K562 (cell line): Measurements from ENCODE around the gene CD46. TPM values are rescaled to one million over a fixed set of nuclear protein-coding genes. Genes with fewer than 3 reads are reported as not detected.

ENCODE experiments used
- ATAC-seq: fragments of 200-7000 bp; cut with Tn5 transposase; 3 replicates; pipeline ENCODE4 v1.9.1; 2020; ENCODE audit warnings: moderate library complexity
- BruUV-seq: library from RNA; stranded (reverse); fragments of 400-500 nt; replicated peaks from 2 replicates; lab custom pipeline; 2021; lab: Mats Ljungman, UMichigan
- CTCF ChIA-PET: fragments of 300-600 bp; formaldehyde crosslinking; extraction: SDS; loops from one replicate; lab custom pipeline; 2021; ENCODE audit warnings: low intra/inter-chr PET ratio; lab: Yijun Ruan, JAX
- POLR2A ChIA-PET: fragments of 300-600, 350-650 bp; sonication (Branson Sonifier 250); formaldehyde crosslinking; extraction: SDS; loops from one replicate; lab custom pipeline; 2021; ENCODE audit warnings: antibody characterized with exemption, inconsistent platforms; lab: Yijun Ruan, JAX
- DNase-seq, 4 experiments: peaks; one replicate each; pipeline versions ENCODE4 v3.0.0 to v3.0.0-alpha.2; 2011 to 2018; ENCODE audit warnings: low spot score in 3 of 4, mixed read lengths in 3 of 4; ENCODE audit errors: extremely low read depth in 1 of 4
- FAIRE-seq: peaks from 2 replicates; lab custom pipeline; 2011; peaks lifted over from hg19 to GRCh38; lab: Jason Lieb, UNC
- H2AFZ ChIP-seq: 2 replicates; pipeline ENCODE4 v1.6.0; 2011; ENCODE audit warnings: low read depth, low read length, control low read depth, inconsistent platforms
- H3K27ac ChIP-seq: fragments of 200-600 bp; 3 replicates; pipeline ENCODE4 v1.8.0; 2011; ENCODE audit warnings: low read depth, mild to moderate bottlenecking, control low read depth, inconsistent platforms, low read length, moderate library complexity, mixed read lengths; ENCODE audit errors: extremely low read depth
- H3K27me3 ChIP-seq, 2 experiments: fragments of 300-600 bp in 1 of 2; 2 replicates in 1 of 2; 3 replicates in 1 of 2; pipeline versions ENCODE4 v1.6.0 to v1.8.0; 2011; ENCODE audit warnings: inconsistent platforms in 2 of 2, low read length in 2 of 2, mild to moderate bottlenecking in 1 of 2, mixed read lengths in 1 of 2, moderate library complexity in 1 of 2; ENCODE audit not compliant: control insufficient read depth in 2 of 2, insufficient read depth in 2 of 2
- H3K36me3 ChIP-seq: fragments of 300-600 bp; 3 replicates; pipeline ENCODE4 v1.8.0; 2011; ENCODE audit warnings: mild to moderate bottlenecking, low read length, inconsistent platforms; ENCODE audit not compliant: control insufficient read depth, insufficient read depth
- H3K4me1 ChIP-seq, 2 experiments: fragments of 200-600 bp in 1 of 2; replicated peaks in 1 of 2; 2 replicates in 1 of 2; 3 replicates in 1 of 2; pipeline versions ENCODE4 v1.5.1 to v1.8.0; 2011; ENCODE audit warnings: inconsistent platforms in 2 of 2, low read length in 2 of 2, mild to moderate bottlenecking in 1 of 2, mixed read lengths in 1 of 2, moderate library complexity in 1 of 2; ENCODE audit not compliant: control insufficient read depth in 2 of 2, insufficient read depth in 2 of 2
- H3K4me2 ChIP-seq: 2 replicates; pipeline ENCODE4 v1.6.1; 2011; ENCODE audit warnings: low read length, control low read depth, inconsistent platforms, mixed read lengths; ENCODE audit not compliant: insufficient read depth
- H3K4me3 ChIP-seq: fragments of 200-600 bp; sonication (generic), shearing (Covaris generic); 2 replicates; pipeline ENCODE4 v1.5.1; 2016; ENCODE audit warnings: control low read depth, inconsistent platforms
- H3K79me2 ChIP-seq: fragments of 200-600 bp; 3 replicates; pipeline ENCODE4 v1.8.0; 2011; ENCODE audit warnings: low read length, inconsistent platforms; ENCODE audit not compliant: control insufficient read depth, insufficient read depth
- H3K9ac ChIP-seq, 2 experiments: 2 replicates each; pipeline versions ENCODE4 v1.6.0 to v1.6.1; 2011; ENCODE audit warnings: low read depth in 2 of 2, low read length in 2 of 2, control low read depth in 1 of 2, inconsistent platforms in 1 of 2, mild to moderate bottlenecking in 1 of 2, mixed read lengths in 1 of 2; ENCODE audit not compliant: insufficient read depth in 1 of 2
- H3K9me1 ChIP-seq: one replicate; pipeline ENCODE4 v1.6.0; 2011; ENCODE audit warnings: inconsistent platforms, mild to moderate bottlenecking, low read length, moderate library complexity; ENCODE audit not compliant: control insufficient read depth, insufficient read depth
- H3K9me3 ChIP-seq: replicated peaks from 2 replicates; pipeline ENCODE4 v1.5.1; 2011; ENCODE audit warnings: low read depth, low read length, inconsistent platforms; ENCODE audit not compliant: control insufficient read depth, insufficient read depth
- H4K20me1 ChIP-seq: replicated peaks from 2 replicates; pipeline ENCODE4 v1.6.1; 2011; ENCODE audit warnings: low read length, inconsistent platforms, mixed read lengths; ENCODE audit not compliant: control insufficient read depth, insufficient read depth
- CEBPG ChIP-seq, 3 experiments: fragments of 200-800 bp in 1 of 3; sonication (Bioruptor generic) in 1 of 3; sonication (generic) in 1 of 3; formaldehyde crosslinking in 1 of 3; IDR thresholded peaks in 2 of 3; conservative IDR thresholded peaks in 1 of 3; 2 replicates each; pipeline versions ENCODE4 v1.6.1 to v1.8.0; 2016 to 2022; ENCODE audit warnings: missing compliant biosample characterization in 2 of 3, missing genetic modification characterization in 2 of 3, mild to moderate bottlenecking in 1 of 3, missing genetic modification reagents in 1 of 3
- ERF ChIP-seq: fragments of 450-650 bp; formaldehyde crosslinking; IDR thresholded peaks from 2 replicates; pipeline ENCODE4 v1.4.0; 2020; ENCODE audit warnings: mild to moderate bottlenecking, mixed read lengths
- POLR2G ChIP-seq: fragments of 200-400 bp; formaldehyde crosslinking; IDR thresholded peaks from 2 replicates; pipeline ENCODE4 v1.6.1; 2017; ENCODE audit warnings: low read depth, mild to moderate bottlenecking, antibody characterized with exemption, low read length, moderate library complexity
- RUNX1 ChIP-seq: sonication (generic); IDR thresholded peaks from 2 replicates; pipeline ENCODE4 v1.6.1; 2016; ENCODE audit warnings: antibody characterized with exemption, low read depth
- TAL1 ChIP-seq: fragments of 450-650 bp; IDR thresholded peaks from 2 replicates; pipeline ENCODE4 v1.6.1; 2016; ENCODE audit warnings: mild to moderate bottlenecking
- WGBS: fragments of 100-300 bp; shearing (Covaris generic); methylation state at CpG from one replicate; pipeline ENCODE4 v1.1.6; 2016; ENCODE audit warnings: low coverage, mixed read lengths; ENCODE audit not compliant: insufficient coverage; ENCODE audit errors: missing lambda C conversion rate; 5-methylcytosine and 5-hydroxymethylcytosine counted together
- in situ Hi-C: fragments of 300-500 bp; cut with MboI; formaldehyde crosslinking; loops from 4 replicates; pipeline ENCODE4 v1.15.0; 2018; ENCODE audit warnings: inconsistent platforms, mixed read lengths
- intact Hi-C: fragments of 100-400 bp; cut with micrococcal nuclease; formaldehyde crosslinking; loops from 2 replicates; pipeline ENCODE4 v1.14.2; 2022
- polyA plus RNA-seq, 8 experiments: library from polyadenylated mRNA; depleted of rRNA in 4 of 8; stranded (reverse) in 5 of 8; unstranded in 3 of 8; fragments of >200 nt; fragmentation: Nextera tagmentation in 2 of 8; fragmentation: Illumina TruSeq in 1 of 8; extraction: Ambion mirVana in 2 of 8; extraction: Trizol in 1 of 8; gene quantifications; 2 replicates each; pipeline versions ENCODE4 v1.2.1 to v1.2.3, GENCODE V29; 2011 to 2014; ENCODE audit warnings: inconsistent platforms in 1 of 8, missing spikeins in 1 of 8
- total RNA-seq, 7 experiments: library from RNA; depleted of rRNA in 6 of 7; stranded (reverse); fragments of >200 nt in 6 of 7; fragmentation: Illumina TruSeq in 2 of 7; extraction: Trizol in 2 of 7; gene quantifications; 2 replicates each; pipeline versions ENCODE4 v1.2.1 to v1.2.3, GENCODE V29; 2011 to 2021; ENCODE audit warnings: low replicate concordance in 1 of 7
- TF ChIP-seq, protein P1 (sequence below): sonication (generic); formaldehyde crosslinking; IDR thresholded peaks from 2 replicates; pipeline ENCODE4 v1.8.1; 2023; ENCODE audit warnings: mild to moderate bottlenecking, missing genetic modification reagents, moderate library complexity

Gene CD46
- total and polyA plus RNA-seq, 9 of the 15 experiments (the other 6 are each of a cell fraction or from before 2014, with no cell fraction given) = 87.9 to 374 (median 156) TPM

DNA sequence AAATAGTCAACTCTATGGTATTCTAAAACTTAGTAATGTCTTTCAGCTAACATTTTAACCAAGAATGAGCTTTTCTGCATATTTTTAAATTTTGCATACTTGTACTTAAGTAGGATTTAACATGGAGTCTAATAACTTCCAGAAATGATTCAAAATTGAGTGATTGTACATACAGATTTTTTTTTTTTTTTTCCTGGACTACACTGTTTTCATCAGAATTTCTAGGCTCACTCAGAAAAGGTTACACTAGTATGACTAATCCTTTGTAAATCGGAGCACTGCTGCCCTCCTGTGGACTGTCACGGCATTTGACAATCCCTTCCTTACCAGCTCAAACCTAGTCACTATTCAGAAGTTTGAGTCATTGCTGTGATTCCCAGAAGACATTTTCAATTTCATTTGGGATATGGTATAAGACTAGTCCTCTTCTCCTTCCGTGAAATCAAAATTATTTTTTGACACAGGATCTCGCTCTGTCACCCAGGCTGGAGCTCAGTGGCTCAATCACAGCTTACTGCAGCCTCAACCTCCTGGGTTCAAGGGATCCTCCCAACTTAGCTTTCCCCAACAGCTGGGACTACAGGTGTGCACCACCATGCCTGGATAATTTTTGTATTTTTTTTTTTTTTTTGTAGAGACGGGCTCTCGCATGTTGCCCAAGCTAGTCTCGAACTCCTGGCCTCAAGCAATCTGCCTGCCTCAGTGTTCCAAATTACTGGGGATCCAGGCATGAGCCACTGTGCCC is 45.5 kb downstream of the CD46 start (continued):
- no peak for TF ChIP-seq CEBPG (CRISPR knock-in tag; IDR thresholded peaks at IDR 0.05)
- no peak for TF ChIP-seq CEBPG (tag; conservative IDR thresholded peaks at IDR 0.05 in 1 of 2, IDR thresholded peaks at IDR 0.05 in 1 of 2)
- no peak for TF ChIP-seq POLR2G
- TF ChIP-seq, protein P1, sequence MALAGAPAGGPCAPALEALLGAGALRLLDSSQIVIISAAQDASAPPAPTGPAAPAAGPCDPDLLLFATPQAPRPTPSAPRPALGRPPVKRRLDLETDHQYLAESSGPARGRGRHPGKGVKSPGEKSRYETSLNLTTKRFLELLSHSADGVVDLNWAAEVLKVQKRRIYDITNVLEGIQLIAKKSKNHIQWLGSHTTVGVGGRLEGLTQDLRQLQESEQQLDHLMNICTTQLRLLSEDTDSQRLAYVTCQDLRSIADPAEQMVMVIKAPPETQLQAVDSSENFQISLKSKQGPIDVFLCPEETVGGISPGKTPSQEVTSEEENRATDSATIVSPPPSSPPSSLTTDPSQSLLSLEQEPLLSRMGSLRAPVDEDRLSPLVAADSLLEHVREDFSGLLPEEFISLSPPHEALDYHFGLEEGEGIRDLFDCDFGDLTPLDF (CRISPR knock-in tag) = no peak
- no peak for TF ChIP-seq RUNX1

- H3K4me2 ChIP-seq = no peak overlapping the region
- no peaks in the 10 kb centered on the region for H4K20me1 ChIP-seq
- H3K4me3 ChIP-seq = no peak overlapping the region
- no peaks in the 10 kb centered on the region for H3K4me1 ChIP-seq
- ATAC-seq (no peak), DNase-seq (no peak), FAIRE-seq (no peak)
- BruUV-seq = no TSS peak
- 0 out of 2 replicates have a peak, but pooled peaks have one; percentile 9 for TF ChIP-seq ERF (CRISPR knock-in tag)
- no peak for TF ChIP-seq TAL1
- WGBS = 87% methylated on average over 6 of the region's 6 CpGs
- no peak overlapping the region for H3K9ac ChIP-seq
- in situ Hi-C loops (no loop called here), intact Hi-C loops (no loop called here)
- H3K36me3 ChIP-seq = peaks cover 41% of the 10 kb centered on the region
- ChIA-PET POLR2A (no interaction called here), CTCF (no interaction called here)
- no peak overlapping the region for H3K27ac ChIP-seq
- no peaks in the 10 kb centered on the region for H3K9me1 ChIP-seq
- no peaks in the 10 kb centered on the region for H3K27me3 ChIP-seq
- no peak overlapping the region for H2AFZ ChIP-seq
- H3K79me2 ChIP-seq = no peaks in the 10 kb centered on the region
- H3K9me3 ChIP-seq = no peaks in the 10 kb centered on the region
These were observed 47.0 kb downstream of the CD46 start for GRCh38 chr1:207798847-207799246.
